Bone marrow (tissue), 2 donors: Measurements from ENCODE around the gene SFT2D3.

Experiments used
- DNase-seq, 2 donors: peaks; one replicate each; lab custom pipeline; 2025; lab: John Stamatoyannopoulos, UW

Gene SFT2D3

GRCh38 chr2:127681976-127682857, 19.1 kb upstream of the SFT2D3 start:
- DNase-seq, result no peak

DNA sequence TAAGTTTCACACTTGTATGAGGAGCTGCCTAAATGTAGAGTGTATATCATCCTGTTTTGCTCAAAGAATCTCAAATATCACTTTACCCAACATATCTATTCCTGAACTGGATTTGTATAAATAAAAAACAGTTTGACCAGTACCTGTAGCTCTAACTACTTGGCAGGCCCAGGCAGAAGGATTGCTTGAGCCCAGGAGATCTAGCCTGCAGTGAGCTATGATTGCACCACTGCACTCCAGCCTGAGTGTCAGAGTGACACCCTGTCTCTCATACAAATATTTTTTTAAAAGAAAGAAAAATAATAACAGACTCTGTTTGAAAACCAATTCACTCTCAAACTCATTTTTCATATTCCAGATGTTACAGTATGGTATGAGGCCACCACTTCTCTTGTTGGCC, 18.2 kb upstream of the SFT2D3 start:
- no peak for DNase-seq

DNA sequence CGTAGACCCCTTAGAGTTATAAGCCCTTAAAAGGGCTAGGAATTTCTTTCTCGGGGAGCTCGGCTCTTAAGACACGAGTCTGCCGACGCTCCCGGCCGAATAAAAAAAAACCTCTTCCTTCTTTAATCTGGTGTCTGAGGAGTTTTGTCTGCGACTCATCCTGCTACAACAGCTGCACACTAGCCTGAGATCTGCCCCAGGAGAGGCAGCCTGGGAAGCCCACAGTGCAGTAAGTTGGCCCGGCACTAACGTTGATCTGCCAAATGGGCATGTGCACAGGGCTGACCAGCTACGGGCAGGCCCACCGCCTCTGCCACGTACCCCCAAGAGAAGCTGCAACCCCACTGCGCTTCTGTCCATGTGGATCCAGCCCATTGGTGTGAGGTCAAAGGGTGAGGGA, 17.5 kb upstream of the SFT2D3 start:
- DNase-seq, result no peak

DNA sequence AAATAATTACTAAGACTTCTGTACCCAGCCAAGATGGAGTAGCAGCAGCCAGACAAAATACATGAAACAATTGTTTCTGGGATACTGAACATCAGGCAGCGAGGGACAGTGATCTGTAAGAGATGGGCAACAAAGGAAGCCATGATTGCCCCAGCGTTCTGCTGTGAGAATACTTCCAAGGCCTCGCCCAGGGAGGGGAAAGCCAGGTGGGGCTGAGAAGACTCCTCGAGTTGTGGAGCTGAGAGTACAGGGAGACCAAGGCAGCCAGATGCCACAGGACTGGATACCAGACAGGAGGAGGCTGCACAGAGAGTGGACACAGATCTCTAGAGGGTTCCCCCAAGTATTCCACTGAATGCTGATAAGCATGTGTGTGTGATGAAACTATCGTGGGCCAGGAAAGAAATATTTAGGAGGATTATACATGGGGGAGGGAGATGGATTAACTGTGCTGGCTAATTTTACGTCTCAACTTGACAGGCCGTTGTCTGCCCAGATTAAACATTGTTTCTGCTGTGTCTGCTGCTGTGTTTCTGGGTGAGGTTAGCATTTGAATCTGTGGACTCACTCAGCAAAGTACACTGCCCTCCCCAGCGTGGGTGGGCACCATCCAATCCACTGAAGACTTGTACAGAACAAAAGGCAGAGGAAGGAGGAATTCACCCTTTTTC, 15.8 kb upstream of the SFT2D3 start:
- no peak for DNase-seq

- DNase-seq, result no peak
Observed at GRCh38 chr2:127688405-127688804, 12.9 kb upstream of the SFT2D3 start.

DNA sequence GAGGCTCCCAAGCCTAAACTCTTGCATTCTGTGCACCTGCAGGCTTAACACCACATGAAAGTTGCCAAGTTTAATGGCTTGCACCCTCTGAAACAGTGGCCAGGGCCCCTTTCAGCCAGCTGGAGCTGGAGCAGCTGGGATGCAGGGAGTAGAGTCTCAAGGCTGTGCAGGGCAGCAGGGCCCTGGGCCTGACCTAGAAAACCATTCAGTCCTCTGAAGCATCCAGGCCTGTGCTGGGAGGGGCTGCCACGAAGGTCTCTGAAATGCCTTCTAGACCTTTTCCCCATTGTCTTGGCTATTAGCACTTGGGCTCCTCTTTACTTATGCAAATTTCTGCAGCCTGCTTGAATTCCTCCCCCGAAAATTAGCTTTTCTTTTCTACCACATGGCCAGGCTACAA, 10.6 kb upstream of the SFT2D3 start:
- DNase-seq, result no peak

DNA sequence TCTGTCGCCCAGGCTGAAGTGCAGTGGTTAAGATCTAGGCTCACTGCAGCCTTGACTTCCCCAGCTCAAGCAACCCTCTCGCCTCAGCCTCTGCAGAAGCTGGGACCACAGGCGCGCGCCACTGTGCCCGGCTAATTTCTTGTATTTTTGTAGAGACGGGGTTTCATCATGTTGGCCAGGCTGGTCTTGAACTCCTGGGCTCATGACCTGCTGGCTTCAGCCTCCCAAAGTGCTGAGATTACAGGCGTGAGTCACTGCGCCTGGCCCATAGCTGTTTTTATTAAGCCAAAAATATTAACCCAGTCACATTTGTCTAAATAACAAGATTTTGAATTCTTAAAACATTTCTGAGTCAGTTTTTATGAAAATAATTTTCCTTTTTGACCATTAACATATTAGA, 6.3 kb upstream of the SFT2D3 start:
- DNase-seq, result no peak

DNA sequence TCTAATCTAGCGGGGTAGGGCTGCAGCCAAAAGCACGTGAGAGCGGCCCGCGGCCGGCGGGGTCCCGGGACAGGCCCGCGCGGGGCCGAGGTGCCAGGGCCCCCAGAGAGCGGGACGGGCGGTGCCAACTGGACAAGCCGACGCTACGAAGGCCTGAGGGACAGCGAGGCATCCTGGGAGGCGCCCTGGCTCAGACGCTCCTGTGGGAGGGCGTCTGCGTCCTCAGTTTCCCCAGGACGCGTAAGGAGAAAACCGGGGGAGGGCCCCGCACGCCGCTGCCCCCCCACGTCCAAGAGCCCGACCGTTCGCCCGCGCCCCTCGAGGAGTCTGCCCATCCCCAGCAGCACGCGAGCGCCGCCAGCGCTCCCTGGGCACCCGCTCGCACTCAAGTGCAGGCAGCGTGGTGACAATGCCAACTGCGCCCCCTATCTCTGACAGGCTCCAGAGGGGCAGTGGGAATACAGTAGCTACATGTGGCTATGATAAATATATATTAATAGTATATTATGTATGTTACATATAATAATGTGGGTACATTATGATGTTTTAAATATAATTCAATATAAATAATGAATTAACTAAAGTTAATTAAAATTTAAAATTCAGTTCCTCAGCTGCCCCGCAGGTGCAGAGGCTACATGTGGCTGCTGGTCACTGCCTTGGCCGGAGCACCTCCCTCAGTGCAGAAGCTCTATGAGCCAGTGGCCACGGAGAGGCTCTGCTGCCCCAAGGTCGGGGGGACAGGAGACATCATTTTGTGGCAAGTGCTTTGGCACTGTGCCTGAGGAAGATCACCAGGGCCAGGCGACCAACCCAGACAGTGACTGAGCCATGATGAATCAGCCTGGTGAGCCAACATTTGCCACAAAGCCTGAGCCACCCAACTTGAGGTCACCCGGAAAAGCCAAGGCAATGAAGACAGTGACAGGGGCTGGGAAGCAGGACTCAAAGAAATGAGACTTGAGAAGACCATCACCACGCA, 5.5 kb upstream of the SFT2D3 start:
- peak in 1 of 2 donors; percentile 58 for DNase-seq

- DNase-seq, result no peak
Observed at GRCh38 chr2:127697482-127698180, 3.7 kb upstream of the SFT2D3 start.

DNA sequence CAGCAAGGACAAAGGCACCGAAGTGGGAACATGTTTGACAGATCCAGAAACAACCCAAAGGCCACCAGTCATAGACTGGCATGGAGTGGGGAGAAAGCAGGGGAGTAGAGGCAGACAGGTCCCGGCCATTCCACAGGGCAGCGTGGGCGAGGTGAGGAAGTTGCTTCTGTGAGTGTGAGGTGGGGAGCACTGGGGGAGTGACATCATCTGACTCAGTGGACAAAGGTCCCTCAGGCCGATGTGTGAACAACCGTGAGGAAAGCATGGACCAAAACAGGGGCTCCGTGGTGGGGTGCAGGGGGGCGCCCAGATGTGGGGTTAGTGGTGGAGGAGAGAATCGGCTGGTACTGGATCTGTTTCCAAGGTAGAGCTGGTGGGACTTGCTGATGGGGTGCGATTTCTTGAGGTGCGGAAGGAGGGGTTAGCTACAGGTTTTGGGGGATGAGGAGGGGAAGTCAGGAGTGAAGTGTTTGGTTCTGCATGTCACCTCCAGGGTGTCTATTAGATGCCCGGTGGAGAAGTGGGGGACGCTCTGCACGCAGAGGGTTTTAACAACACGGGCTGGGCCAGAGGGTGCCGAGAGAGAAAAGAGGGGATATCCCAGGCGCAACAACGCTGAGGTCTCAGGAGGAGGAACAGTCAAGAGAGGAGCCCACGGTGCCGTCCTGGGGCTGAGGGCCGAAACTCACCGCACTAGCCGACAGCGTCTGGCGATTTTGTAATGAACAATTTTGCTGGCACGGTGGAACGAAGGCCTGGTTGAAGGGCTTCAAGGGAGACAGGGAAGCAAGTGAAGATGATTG, 2.5 kb upstream of the SFT2D3 start:
- no peak for DNase-seq

- no peak for DNase-seq
Observed at GRCh38 chr2:127700527-127701192, 637 bp upstream of the SFT2D3 start.

DNA sequence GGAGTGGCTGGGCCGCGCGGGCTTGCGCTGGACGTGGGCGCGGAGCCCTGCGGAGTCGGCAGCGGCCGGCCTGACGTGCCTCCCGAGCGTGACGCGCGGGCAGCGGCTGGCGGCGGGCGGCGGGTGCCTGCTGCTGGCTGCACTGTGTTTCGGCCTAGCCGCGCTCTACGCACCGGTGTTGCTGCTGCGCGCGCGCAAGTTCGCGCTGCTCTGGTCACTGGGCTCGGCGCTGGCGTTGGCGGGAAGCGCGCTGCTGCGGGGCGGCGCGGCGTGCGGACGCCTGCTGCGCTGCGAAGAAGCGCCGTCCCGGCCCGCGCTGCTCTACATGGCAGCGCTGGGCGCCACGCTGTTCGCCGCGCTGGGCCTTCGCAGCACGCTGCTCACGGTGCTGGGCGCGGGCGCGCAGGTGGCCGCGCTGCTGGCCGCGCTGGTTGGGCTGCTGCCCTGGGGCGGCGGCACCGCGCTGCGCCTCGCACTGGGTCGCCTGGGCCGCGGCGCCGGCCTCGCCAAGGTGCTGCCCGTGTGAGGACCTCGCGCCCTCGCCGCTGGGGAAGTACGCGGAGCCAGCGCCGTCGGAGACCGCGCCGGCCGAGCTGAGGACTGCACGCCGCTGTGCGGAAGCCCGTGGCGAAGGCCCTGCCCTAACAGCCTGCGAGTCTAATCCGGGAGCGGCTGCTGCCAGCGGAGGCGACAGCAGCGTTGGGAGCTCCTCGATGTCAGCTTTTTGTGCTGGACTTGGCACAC, 526 bp downstream of the SFT2D3 start:
- peak; percentile 69 to 90 for DNase-seq

GRCh38 chr2:127702395-127703009, 1.2 kb downstream of the SFT2D3 start:
- DNase-seq, result no peak

- no peak for DNase-seq
Observed at GRCh38 chr2:127703282-127703681, 2.0 kb downstream of the SFT2D3 start.

DNA sequence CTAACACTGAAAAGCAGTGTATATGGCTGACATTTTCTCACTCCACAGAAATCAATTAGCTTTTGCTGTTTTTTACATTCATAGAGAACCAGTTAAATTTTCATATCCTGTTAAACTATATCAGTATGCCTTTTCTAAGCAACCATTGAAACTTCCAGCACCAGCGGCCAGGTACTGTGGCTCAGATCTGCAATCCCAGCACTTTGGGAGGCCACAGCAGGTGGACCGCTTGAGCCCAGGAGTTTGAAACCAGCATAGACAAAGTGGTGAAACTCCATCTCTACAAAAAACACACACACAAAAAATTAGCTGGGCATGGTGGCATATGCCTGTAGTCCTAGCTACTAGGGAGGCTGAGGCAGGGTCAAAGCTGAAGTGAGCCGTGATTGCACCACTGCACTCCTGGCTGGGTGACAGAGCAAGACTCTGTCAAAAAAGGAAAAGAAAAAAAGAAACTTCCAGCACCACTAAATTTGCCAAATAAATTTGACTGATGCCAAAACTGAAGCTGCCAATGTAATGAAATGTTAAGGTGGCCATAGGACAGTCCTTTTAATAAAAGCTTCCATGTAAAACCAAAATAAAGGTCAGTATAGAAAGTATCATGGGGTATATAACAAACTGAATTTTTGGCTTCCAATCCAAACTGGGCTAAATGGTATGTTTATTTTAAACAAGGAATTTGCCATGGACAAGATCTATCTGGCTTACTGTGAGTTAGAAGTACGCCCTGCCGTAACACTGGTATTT, 3.5 kb downstream of the SFT2D3 start:
- DNase-seq, result no peak

- DNase-seq, result no peak
Observed at GRCh38 chr2:127705391-127706065, 4.2 kb downstream of the SFT2D3 start.

DNA sequence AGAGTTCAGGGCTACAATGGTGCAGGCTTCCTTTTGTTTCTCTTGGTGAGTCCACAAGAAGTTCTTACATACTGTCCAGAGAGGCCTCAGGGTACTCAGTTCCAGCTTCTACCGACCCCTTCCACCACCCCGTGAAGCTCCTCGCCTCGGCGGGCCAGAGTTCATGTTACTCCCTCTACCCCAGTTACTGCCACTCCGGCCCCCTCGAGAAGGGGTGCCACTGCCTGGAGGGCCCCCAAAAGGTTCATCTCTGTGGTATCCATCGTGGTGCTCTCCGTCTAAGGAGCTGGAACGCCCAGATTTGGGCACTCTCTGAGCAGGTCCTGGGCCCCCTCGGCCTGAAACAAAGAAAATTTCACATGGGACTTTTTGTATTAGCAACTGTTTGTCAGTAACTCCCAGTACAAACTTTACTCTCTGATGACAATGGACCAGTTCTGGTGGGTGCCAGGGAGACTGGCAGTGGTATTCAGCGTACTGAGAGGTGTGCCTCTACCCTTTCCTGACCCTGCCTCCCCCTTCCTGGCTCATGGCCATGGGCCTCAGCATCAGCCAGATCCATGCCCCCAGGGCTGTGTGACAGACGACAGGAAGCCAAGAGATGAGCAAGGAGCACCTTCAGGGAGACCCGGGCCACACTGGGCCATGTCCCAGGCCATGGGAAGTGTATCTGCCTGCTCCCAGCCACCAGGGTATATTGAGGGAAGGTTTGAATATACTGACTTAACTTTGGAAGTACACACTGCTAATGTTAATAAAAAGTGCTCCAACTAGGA, 5.1 kb downstream of the SFT2D3 start:
- no peak for DNase-seq
